ENCODE data around the gene OLA1. TPM values are rescaled to one million over a fixed set of nuclear protein-coding genes. Genes with fewer than 3 reads are reported as not detected.

Gene OLA1
- total RNA-seq, 2 donors from 2014 or later, result 75.6 to 92.8 TPM

DNA sequence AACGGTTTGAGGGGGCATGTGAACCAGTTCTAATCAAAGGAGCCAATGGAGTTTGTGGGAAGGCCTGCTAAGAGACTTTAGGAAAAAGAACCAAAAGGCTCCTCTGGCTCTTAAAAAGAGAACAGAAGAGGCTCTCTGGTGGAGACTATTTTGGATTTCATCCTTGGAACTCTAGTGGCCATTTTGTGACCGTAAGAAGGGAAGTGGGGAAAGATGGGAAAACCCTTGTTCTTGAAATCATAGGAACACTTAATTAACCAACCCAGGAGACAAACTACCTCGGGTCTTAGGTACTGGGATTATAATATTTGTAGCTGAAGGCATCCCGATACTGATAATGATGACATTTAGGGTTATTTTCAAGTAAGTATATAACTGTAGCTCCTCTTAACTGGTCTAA is 157.9 kb downstream of the OLA1 start:
- Histone ChIP-seq H3K27me3 (no peaks in the 10 kb centered on the region), H3K36me3 (no peaks in the 10 kb centered on the region), H3K27ac (no peak overlapping the region), H3K9ac (ENCODE audit: low read depth in 2 of 2, low read length in 2 of 2) (no peak overlapping the region), H3K4me3 (no peak overlapping the region), H3K9me3 (no peaks in the 10 kb centered on the region), H3K4me1 (no peaks in the 10 kb centered on the region)
- TF ChIP-seq, protein P1, sequence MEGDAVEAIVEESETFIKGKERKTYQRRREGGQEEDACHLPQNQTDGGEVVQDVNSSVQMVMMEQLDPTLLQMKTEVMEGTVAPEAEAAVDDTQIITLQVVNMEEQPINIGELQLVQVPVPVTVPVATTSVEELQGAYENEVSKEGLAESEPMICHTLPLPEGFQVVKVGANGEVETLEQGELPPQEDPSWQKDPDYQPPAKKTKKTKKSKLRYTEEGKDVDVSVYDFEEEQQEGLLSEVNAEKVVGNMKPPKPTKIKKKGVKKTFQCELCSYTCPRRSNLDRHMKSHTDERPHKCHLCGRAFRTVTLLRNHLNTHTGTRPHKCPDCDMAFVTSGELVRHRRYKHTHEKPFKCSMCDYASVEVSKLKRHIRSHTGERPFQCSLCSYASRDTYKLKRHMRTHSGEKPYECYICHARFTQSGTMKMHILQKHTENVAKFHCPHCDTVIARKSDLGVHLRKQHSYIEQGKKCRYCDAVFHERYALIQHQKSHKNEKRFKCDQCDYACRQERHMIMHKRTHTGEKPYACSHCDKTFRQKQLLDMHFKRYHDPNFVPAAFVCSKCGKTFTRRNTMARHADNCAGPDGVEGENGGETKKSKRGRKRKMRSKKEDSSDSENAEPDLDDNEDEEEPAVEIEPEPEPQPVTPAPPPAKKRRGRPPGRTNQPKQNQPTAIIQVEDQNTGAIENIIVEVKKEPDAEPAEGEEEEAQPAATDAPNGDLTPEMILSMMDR (IDR thresholded peaks at IDR 0.05), result no peak
- no peak for DNase-seq
- intact Hi-C loops (cut with DNase I), result no loop called here

DNA sequence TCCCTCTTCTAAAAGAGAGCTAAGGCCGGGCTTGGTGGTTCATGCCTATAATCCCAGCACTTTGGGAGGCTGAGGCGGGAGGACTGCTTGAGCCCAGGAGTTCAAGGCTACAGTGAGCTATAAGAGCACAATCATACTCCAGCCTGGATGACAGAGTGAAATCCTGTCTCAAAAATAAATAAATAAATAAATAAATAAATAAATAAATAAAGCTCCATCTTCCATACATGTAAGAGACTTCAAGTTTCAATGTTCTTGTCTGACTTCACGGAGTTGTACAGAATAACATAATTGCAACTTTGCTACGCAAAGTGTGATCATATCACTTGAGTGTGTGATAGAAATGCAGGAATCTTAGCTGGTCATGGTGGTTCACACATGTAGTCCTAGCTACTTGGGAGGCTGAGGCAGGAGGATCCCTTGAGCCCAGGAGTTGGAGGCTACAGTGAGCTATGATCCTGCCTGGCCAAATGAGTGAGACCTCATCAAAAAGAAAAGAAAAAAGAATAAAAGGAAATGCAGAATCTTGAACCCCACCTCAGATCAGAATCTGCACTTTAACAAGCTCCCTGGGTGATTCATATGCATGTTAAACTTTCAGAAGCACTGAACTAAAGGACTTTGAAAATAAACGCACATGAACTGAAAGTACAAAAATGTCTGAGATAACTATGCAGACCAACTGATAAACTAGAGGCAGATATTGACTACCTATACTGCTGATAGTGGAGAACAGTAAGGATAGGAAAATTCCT is 159.4 kb downstream of the OLA1 start:
- intact Hi-C loops (cut with DNase I), result no loop called here
- DNase-seq, result no peak
- Histone ChIP-seq H3K4me1 (no peaks in the 10 kb centered on the region), H3K27me3 (no peaks in the 10 kb centered on the region), H3K9ac (ENCODE audit: low read depth in 2 of 2, low read length in 2 of 2) (no peak overlapping the region), H3K4me3 (no peak overlapping the region), H3K27ac (no peak overlapping the region), H3K36me3 (no peaks in the 10 kb centered on the region), H3K9me3 (no peaks in the 10 kb centered on the region)
- TF ChIP-seq, protein P1 (IDR thresholded peaks at IDR 0.05), result no peak

DNA sequence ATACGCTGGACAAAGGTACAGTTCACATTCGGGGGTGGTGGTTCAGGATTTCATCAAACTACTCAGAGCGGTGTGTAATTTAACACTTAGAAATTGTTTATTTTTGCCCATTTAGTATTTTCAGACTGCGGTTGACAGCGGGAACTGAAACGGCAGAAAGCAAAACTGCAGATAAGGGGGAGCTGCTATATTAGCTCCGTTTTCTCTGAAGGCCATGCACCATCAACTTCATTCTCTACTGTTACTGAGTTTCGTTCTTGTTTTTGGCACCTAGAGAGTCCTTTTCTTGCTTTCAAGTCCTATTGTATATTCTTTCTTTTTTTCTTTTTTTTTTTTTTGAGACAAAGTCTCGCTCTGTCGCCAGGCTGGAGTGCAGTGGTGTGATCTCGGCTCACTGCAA is 161.6 kb downstream of the OLA1 start:
- no peak for DNase-seq
- H3K9me3 ChIP-seq, result no peaks in the 10 kb centered on the region
- H3K27ac ChIP-seq, result no peak overlapping the region
- TF ChIP-seq, protein P1 (IDR thresholded peaks at IDR 0.05), result no peak
- H3K4me3 ChIP-seq, result no peak overlapping the region
- H3K27me3 ChIP-seq, result no peaks in the 10 kb centered on the region
- H3K36me3 ChIP-seq, result no peaks in the 10 kb centered on the region
- intact Hi-C loops (cut with DNase I), result no loop called here
- no peak overlapping the region for H3K9ac ChIP-seq (ENCODE audit: low read depth in 2 of 2, low read length in 2 of 2)
- H3K4me1 ChIP-seq, result no peaks in the 10 kb centered on the region

DNA sequence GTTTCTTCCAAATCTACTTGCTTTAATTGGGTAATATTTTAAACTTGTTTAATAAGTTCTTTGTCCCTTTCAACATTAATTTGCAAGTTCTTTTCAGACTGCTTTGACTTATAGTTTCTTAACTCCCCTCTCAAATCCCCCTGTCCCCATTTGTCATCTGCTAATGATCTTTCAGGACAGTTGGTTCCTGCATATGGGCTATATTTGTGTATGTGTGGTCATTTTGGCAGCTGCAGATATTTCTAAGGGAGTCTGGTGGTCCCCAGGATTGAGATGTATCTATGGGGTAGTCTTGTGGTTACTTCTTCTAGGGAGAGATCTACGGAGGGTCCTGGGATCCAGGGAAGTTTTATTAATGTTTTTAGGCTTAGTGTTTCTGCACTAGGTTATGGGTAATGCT is 162.6 kb downstream of the OLA1 start:
- Histone ChIP-seq H3K27me3 (no peaks in the 10 kb centered on the region), H3K4me1 (no peaks in the 10 kb centered on the region), H3K9ac (ENCODE audit: low read depth in 2 of 2, low read length in 2 of 2) (no peak overlapping the region), H3K4me3 (no peak overlapping the region), H3K36me3 (no peaks in the 10 kb centered on the region), H3K27ac (no peak overlapping the region), H3K9me3 (no peaks in the 10 kb centered on the region)
- intact Hi-C loops (cut with DNase I), result no loop called here
- no peak for DNase-seq
- TF ChIP-seq, protein P1 (IDR thresholded peaks at IDR 0.05), result no peak

DNA sequence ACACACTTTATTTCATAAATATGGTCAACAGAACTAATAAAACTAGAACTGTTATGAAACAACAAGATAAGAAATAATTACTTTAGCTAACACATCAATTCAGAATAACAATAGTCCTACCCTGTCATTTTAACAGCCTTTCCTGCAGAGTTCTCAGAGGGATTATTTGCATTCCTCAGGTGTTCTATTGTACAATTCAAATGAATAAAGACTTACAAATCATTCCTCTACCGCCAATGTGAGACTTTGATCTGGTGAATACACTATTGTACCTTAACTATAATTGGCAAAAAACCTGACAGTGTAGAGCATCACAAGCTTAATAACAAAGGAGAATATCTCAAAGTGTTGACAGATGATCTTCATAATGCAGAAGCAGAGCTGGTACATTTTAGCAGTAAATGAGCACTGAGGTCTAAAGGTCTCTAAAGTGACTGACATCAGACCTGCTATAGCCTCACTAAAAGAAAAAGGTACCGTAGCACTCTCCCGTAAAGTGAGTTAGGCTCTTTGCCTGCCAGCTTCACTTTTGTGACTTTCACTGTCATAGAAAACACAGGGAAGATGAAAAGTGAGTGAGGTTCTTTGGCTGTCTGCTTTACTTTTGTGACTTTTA is 164.4 kb downstream of the OLA1 start:
- TF ChIP-seq, protein P1 (IDR thresholded peaks at IDR 0.05), result no peak
- Histone ChIP-seq H3K4me1 (no peaks in the 10 kb centered on the region), H3K27ac (no peak overlapping the region), H3K36me3 (no peaks in the 10 kb centered on the region), H3K9ac (ENCODE audit: low read depth in 2 of 2, low read length in 2 of 2) (no peak overlapping the region), H3K4me3 (no peak overlapping the region), H3K9me3 (no peaks in the 10 kb centered on the region), H3K27me3 (no peaks in the 10 kb centered on the region)
- DNase-seq, result no peak
- intact Hi-C loops (cut with DNase I), result no loop called here
